Measurements from ENCODE around the gene LONP2.

GRCh38 chr16:48367441-48368049 lies 123.4 kb downstream of the LONP2 start:
- TF ChIP-seq POLR2A (IDR thresholded peaks at IDR 0.05) (no peak), CTCF (IDR thresholded peaks at IDR 0.05) (no peak), EP300 (IDR thresholded peaks at IDR 0.05) (no peak)
